DMS114 treated with DMSO at 0.1 percent for 48 hours (cell line): ENCODE measurements around the gene HECA.
A peak's percentile ranks its signal among the peaks of the same experiment; 100 is the strongest.
"Not testable (repeated sequence)": the region's sequence is repeated elsewhere in the genome, so short reads cannot be mapped to it uniquely, and the experiment has no call there.

Experiments used
- DNase-seq: peaks from one replicate; lab custom pipeline; 2025; ENCODE audit not compliant: unreplicated experiment; lab: John Stamatoyannopoulos, UW

Gene HECA

GRCh38 chr6:139134817-139135577 lies at the start of gene HECA:
TSS of gene HECA (plus strand) at chr6:139135080. CDS start at chr6:139135397, 317 bp downstream.
- peak; percentile 47 for DNase-seq

- DNase-seq, result no peak
These were observed 43.1 kb upstream of the HECA start for GRCh38 chr6:139091826-139092225.

- DNase-seq, result no peak
These were observed 34.9 kb upstream of the HECA start for GRCh38 chr6:139099984-139100383.

GRCh38 chr6:139107051-139107450 lies 27.8 kb upstream of the HECA start:
- no peak for DNase-seq

GRCh38 chr6:139108378-139108777 lies 26.5 kb upstream of the HECA start:
- no peak for DNase-seq

- no peak for DNase-seq
These were observed 25.3 kb upstream of the HECA start for GRCh38 chr6:139109558-139109957.

- no peak for DNase-seq
These were observed 22.7 kb upstream of the HECA start for GRCh38 chr6:139112146-139112545.

GRCh38 chr6:139112561-139112960 lies 22.3 kb upstream of the HECA start:
- no peak for DNase-seq

- DNase-seq, result no peak
These were observed 20.1 kb upstream of the HECA start for GRCh38 chr6:139114746-139115145.

GRCh38 chr6:139115989-139116758 lies 18.7 kb upstream of the HECA start:
- DNase-seq, result no peak

GRCh38 chr6:139117734-139118133 lies 17.1 kb upstream of the HECA start:
- DNase-seq, result no peak

- no peak for DNase-seq
These were observed 15.3 kb upstream of the HECA start for GRCh38 chr6:139119552-139119951.

- not testable (repeated sequence) for DNase-seq
These were observed 12.1 kb upstream of the HECA start for GRCh38 chr6:139122823-139123222.

- no peak for DNase-seq
These were observed 9.8 kb upstream of the HECA start for GRCh38 chr6:139124887-139125672.

GRCh38 chr6:139126255-139126654 lies 8.6 kb upstream of the HECA start:
- no peak for DNase-seq

- no peak for DNase-seq
These were observed 7.9 kb upstream of the HECA start for GRCh38 chr6:139126931-139127330.

- no peak for DNase-seq
These were observed 5.6 kb upstream of the HECA start for GRCh38 chr6:139129284-139129683.

- DNase-seq, result no peak
These were observed 3.1 kb upstream of the HECA start for GRCh38 chr6:139131736-139132280.

- no peak for DNase-seq
These were observed 1.4 kb upstream of the HECA start for GRCh38 chr6:139133262-139134063.

- DNase-seq, result no peak
These were observed 850 bp upstream of the HECA start for GRCh38 chr6:139134064-139134395.
